GM12872 (cell line): Measurements from ENCODE around the gene EXOC5.
A peak's percentile ranks its signal among the peaks of the same experiment; 100 is the strongest.

Source experiments
- CTCF ChIP-seq: IDR thresholded peaks from 3 replicates; pipeline ENCODE4 v1.5.1; 2011; ENCODE audit warnings: low read depth, mild to moderate bottlenecking, low read length, moderate library complexity; ENCODE audit not compliant: insufficient read depth

The EXOC5 gene

GRCh38 chr14:57268161-57269069 lies at the start of gene EXOC5, which contains the start of gene AP5M1:
Gene EXOC5 (minus strand): TSS chr14:57268905. CDS start chr14:57268648, 257 bp downstream.
Gene AP5M1 (plus strand): TSS chr14:57268971. CDS start chr14:57269315, 344 bp downstream.
- TF ChIP-seq CTCF = 0 out of 3 replicates have a peak, but pooled peaks have one; percentile 5

- peak; percentile 76 for TF ChIP-seq CTCF
These were observed 48.6 kb upstream of the EXOC5 start for GRCh38 chr14:57317248-57317833.

GRCh38 chr14:57314396-57315089 lies 45.8 kb upstream of the EXOC5 start:
- TF ChIP-seq CTCF = no peak

- no peak for TF ChIP-seq CTCF
These were observed 34.2 kb upstream of the EXOC5 start for GRCh38 chr14:57302883-57303282.

- TF ChIP-seq CTCF = no peak
These were observed 30.8 kb upstream of the EXOC5 start for GRCh38 chr14:57299511-57299910.

GRCh38 chr14:57297852-57298251 lies 29.1 kb upstream of the EXOC5 start:
- TF ChIP-seq CTCF = no peak

GRCh38 chr14:57295239-57295638 lies 26.5 kb upstream of the EXOC5 start:
- TF ChIP-seq CTCF = no peak
